ENCODE measurements around the gene PPP3R1.

The PPP3R1 gene

DNA sequence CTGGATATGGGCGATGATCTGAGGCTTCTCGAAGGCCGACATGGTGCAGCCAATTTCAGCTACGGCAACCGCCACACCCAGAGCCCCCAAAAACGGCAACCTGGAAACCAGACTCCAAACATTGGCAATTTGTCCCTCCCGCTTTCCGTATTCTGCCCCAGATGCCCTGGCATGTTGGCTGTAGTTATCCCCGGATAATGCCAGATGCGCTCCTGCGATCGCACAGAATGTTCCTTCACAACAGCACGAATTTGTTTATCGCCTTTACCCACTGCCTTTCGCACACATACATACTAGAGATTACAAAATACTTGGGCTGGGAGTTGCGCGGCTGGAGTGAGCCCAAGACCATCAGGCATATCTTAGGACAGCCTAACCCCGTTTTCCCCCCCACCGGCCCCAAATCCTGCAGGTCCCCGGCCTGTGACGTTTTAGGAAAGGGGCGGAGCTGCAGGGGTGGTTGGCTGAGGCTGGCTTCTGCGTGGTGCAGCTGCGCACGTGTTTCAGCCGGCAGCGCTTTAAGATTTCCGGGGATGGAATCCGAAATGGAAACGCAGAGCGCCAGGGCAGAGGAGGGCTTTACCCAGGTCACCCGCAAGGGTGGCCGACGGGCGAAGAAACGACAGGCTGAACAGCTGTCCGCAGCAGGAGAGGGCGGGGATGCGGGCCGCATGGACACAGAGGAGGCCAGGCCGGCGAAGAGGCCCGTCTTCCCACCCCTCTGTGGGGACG lies 94.8 kb downstream of the PPP3R1 start, which contains the start of gene PNO1 (continued):
- TF ChIP-seq, protein P1, sequence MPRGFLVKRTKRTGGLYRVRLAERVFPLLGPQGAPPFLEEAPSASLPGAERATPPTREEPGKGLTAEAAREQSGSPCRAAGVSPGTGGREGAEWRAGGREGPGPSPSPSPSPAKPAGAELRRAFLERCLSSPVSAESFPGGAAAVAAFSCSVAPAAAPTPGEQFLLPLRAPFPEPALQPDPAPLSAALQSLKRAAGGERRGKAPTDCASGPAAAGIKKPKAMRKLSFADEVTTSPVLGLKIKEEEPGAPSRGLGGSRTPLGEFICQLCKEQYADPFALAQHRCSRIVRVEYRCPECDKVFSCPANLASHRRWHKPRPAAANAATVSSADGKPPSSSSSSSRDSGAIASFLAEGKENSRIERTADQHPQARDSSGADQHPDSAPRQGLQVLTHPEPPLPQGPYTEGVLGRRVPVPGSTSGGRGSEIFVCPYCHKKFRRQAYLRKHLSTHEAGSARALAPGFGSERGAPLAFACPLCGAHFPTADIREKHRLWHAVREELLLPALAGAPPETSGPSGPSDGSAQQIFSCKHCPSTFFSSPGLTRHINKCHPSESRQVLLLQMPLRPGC (tag by site-specific recombination; IDR thresholded peaks at IDR 0.05): peak; percentile 86
- TF ChIP-seq ZFHX2 (tag by site-specific recombination; conservative IDR thresholded peaks at IDR 0.05) (no peak), KLF7 (tag by site-specific recombination; IDR thresholded peaks at IDR 0.05; ENCODE audit: borderline replicate concordance) (no peak), ZNF501 (tag by site-specific recombination; IDR thresholded peaks at IDR 0.05) (peak; percentile 68; the same call in 1 of the 2 replicates), SP2 (tag by site-specific recombination; IDR thresholded peaks at IDR 0.05) (peak; percentile 89), ZNF48 (tag by site-specific recombination; IDR thresholded peaks at IDR 0.05) (no peak), ZNF341 (tag by site-specific recombination; IDR thresholded peaks at IDR 0.05; ENCODE audit: low read depth) (no peak), ZNF626 (tag by site-specific recombination; IDR thresholded peaks at IDR 0.05) (no peak), GLIS2 (tag by site-specific recombination; IDR thresholded peaks at IDR 0.05) (no peak), ZNF768 (tag by site-specific recombination; IDR thresholded peaks at IDR 0.05) (no peak), SETDB1 (IDR thresholded peaks at IDR 0.05; ENCODE audit: insufficient read length, low read length) (no peak), ZNF37A (tag by site-specific recombination; IDR thresholded peaks at IDR 0.05) (no peak), ZNF221 (tag by site-specific recombination; IDR thresholded peaks at IDR 0.05; ENCODE audit: borderline replicate concordance) (no peak), GLIS1 (tag by site-specific recombination; IDR thresholded peaks at IDR 0.05) (peak; percentile 47; the same call in 1 of the 2 replicates), ZBTB17 (tag by site-specific recombination; IDR thresholded peaks at IDR 0.05) (peak; percentile 61; the same call in 1 of the 2 replicates), ZNF473 (tag by site-specific recombination; IDR thresholded peaks at IDR 0.05) (no peak), EGR2 (tag by site-specific recombination; IDR thresholded peaks at IDR 0.05; ENCODE audit: low read depth) (no peak), ZNF785 (tag by site-specific recombination; IDR thresholded peaks at IDR 0.05) (no peak), KLF1 (tag by site-specific recombination; IDR thresholded peaks at IDR 0.05) (no peak), SCRT2 (tag by site-specific recombination; IDR thresholded peaks at IDR 0.05) (peak; percentile 54; the same call in 1 of the 2 replicates), ZNF76 (tag by site-specific recombination; IDR thresholded peaks at IDR 0.05; ENCODE audit: borderline replicate concordance, low read depth) (peak; percentile 83; the same call in 1 of the 2 replicates)
- TF ChIP-seq, protein P2, sequence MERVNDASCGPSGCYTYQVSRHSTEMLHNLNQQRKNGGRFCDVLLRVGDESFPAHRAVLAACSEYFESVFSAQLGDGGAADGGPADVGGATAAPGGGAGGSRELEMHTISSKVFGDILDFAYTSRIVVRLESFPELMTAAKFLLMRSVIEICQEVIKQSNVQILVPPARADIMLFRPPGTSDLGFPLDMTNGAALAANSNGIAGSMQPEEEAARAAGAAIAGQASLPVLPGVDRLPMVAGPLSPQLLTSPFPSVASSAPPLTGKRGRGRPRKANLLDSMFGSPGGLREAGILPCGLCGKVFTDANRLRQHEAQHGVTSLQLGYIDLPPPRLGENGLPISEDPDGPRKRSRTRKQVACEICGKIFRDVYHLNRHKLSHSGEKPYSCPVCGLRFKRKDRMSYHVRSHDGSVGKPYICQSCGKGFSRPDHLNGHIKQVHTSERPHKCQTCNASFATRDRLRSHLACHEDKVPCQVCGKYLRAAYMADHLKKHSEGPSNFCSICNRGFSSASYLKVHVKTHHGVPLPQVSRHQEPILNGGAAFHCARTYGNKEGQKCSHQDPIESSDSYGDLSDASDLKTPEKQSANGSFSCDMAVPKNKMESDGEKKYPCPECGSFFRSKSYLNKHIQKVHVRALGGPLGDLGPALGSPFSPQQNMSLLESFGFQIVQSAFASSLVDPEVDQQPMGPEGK (tag by site-specific recombination; IDR thresholded peaks at IDR 0.05): peak; percentile 90
- TF ChIP-seq, protein P3, sequence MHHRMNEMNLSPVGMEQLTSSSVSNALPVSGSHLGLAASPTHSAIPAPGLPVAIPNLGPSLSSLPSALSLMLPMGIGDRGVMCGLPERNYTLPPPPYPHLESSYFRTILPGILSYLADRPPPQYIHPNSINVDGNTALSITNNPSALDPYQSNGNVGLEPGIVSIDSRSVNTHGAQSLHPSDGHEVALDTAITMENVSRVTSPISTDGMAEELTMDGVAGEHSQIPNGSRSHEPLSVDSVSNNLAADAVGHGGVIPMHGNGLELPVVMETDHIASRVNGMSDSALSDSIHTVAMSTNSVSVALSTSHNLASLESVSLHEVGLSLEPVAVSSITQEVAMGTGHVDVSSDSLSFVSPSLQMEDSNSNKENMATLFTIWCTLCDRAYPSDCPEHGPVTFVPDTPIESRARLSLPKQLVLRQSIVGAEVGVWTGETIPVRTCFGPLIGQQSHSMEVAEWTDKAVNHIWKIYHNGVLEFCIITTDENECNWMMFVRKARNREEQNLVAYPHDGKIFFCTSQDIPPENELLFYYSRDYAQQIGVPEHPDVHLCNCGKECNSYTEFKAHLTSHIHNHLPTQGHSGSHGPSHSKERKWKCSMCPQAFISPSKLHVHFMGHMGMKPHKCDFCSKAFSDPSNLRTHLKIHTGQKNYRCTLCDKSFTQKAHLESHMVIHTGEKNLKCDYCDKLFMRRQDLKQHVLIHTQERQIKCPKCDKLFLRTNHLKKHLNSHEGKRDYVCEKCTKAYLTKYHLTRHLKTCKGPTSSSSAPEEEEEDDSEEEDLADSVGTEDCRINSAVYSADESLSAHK (tag by site-specific recombination; IDR thresholded peaks at IDR 0.05): no peak
- TF ChIP-seq, protein P4, sequence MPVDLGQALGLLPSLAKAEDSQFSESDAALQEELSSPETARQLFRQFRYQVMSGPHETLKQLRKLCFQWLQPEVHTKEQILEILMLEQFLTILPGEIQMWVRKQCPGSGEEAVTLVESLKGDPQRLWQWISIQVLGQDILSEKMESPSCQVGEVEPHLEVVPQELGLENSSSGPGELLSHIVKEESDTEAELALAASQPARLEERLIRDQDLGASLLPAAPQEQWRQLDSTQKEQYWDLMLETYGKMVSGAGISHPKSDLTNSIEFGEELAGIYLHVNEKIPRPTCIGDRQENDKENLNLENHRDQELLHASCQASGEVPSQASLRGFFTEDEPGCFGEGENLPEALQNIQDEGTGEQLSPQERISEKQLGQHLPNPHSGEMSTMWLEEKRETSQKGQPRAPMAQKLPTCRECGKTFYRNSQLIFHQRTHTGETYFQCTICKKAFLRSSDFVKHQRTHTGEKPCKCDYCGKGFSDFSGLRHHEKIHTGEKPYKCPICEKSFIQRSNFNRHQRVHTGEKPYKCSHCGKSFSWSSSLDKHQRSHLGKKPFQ (tag by site-specific recombination; IDR thresholded peaks at IDR 0.05): no peak
- TF ChIP-seq, protein P5, sequence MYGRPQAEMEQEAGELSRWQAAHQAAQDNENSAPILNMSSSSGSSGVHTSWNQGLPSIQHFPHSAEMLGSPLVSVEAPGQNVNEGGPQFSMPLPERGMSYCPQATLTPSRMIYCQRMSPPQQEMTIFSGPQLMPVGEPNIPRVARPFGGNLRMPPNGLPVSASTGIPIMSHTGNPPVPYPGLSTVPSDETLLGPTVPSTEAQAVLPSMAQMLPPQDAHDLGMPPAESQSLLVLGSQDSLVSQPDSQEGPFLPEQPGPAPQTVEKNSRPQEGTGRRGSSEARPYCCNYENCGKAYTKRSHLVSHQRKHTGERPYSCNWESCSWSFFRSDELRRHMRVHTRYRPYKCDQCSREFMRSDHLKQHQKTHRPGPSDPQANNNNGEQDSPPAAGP (tag by site-specific recombination; IDR thresholded peaks at IDR 0.05): peak; percentile 58
- TF ChIP-seq, protein P6, sequence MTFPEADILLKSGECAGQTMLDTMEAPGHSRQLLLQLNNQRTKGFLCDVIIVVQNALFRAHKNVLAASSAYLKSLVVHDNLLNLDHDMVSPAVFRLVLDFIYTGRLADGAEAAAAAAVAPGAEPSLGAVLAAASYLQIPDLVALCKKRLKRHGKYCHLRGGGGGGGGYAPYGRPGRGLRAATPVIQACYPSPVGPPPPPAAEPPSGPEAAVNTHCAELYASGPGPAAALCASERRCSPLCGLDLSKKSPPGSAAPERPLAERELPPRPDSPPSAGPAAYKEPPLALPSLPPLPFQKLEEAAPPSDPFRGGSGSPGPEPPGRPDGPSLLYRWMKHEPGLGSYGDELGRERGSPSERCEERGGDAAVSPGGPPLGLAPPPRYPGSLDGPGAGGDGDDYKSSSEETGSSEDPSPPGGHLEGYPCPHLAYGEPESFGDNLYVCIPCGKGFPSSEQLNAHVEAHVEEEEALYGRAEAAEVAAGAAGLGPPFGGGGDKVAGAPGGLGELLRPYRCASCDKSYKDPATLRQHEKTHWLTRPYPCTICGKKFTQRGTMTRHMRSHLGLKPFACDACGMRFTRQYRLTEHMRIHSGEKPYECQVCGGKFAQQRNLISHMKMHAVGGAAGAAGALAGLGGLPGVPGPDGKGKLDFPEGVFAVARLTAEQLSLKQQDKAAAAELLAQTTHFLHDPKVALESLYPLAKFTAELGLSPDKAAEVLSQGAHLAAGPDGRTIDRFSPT (tag by site-specific recombination; IDR thresholded peaks at IDR 0.05): peak; percentile 99
- TF ChIP-seq, protein P7, sequence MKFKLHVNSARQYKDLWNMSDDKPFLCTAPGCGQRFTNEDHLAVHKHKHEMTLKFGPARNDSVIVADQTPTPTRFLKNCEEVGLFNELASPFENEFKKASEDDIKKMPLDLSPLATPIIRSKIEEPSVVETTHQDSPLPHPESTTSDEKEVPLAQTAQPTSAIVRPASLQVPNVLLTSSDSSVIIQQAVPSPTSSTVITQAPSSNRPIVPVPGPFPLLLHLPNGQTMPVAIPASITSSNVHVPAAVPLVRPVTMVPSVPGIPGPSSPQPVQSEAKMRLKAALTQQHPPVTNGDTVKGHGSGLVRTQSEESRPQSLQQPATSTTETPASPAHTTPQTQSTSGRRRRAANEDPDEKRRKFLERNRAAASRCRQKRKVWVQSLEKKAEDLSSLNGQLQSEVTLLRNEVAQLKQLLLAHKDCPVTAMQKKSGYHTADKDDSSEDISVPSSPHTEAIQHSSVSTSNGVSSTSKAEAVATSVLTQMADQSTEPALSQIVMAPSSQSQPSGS (tag by site-specific recombination; IDR thresholded peaks at IDR 0.05; ENCODE audit: low read depth): no peak
